Hypothalamus (tissue), 51 donors: ENCODE measurements around the gene ZKSCAN1.

Source experiments
- DNase-seq, 51 donors: peaks; one replicate each; lab custom pipeline; 2025; lab: John Stamatoyannopoulos, UW

Gene ZKSCAN1

DNA sequence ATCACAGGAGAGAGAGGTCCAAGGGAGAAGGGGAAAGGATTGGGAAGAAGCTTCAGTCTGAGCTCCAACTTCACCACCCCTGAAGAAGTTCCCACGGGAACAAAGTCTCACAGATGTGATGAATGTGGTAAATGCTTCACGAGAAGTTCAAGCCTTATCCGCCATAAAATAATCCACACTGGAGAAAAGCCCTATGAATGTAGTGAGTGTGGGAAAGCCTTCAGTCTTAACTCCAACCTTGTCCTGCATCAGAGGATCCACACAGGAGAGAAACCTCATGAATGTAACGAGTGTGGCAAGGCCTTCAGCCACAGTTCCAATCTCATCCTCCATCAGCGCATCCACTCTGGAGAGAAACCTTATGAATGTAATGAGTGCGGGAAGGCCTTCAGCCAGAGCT is 18.1 kb downstream of the ZKSCAN1 start:
- no peak for DNase-seq

GRCh38 chr7:100034871-100035510 is 19.6 kb downstream of the ZKSCAN1 start:
- DNase-seq, result no peak

DNA sequence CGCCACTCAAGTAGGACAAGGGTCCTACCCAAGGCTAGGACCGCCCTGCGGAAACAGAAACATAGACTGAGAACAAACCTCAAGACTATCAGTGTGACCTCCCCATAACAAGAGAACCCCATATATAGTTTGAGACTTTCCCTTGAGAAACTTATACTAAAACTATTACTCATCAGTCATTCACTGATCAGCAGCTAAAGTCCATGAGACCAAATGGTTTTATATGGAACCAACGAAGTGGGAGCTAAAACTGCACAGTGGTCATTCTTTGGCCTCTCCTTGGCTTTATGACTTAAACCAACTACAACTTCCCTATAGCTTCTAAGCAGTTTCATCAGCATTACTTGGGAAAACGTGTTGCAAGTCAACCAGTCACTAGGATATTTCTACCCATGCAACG is 20.5 kb downstream of the ZKSCAN1 start:
- DNase-seq, result no peak

- DNase-seq, result no peak
These were observed 22.9 kb downstream of the ZKSCAN1 start for GRCh38 chr7:100038326-100038725.

DNA sequence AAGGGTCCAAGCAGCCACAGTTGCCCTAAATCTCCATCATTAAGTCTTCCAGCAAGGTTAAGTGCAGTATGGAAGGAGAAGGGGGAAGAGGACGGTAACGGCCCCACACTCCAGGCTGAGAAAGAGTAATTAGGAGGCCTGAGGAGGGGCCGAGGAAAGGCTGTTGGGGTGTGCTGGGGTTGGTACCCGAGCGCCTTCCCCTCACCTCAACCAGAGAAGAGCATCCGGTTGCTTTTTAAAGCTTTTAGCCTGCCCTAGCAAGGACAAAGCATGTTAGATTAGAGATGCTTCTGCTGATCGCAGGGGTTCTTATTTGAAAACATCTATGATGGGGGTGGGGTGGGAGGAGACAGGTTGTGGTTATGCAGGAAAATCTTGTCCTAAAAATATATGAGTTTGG is 25.2 kb downstream of the ZKSCAN1 start:
- DNase-seq, result no peak

DNA sequence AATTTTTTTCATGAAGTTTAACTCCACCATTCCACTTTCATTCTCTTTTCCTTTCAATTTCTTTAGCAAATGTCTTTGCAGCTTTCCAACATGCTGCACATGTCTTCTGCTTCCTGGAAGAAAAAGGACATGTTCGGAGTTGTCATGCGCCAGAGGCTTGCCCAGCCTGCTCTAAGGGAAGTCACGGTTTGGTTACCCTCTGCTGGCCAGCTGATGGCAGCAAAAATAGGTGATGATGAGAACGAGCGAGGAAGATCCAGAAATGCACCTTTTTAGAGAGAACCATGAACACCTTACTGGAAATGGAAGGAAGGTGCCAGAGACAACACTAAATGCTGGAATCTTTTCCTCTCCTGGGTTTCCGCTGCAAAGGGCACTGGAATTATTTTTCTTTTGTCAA is 29.3 kb downstream of the ZKSCAN1 start:
- peak in 8 of 51 donors; percentile 1 to 17 (median 3) for DNase-seq

GRCh38 chr7:100048680-100049079 is 33.3 kb downstream of the ZKSCAN1 start:
- no peak for DNase-seq

GRCh38 chr7:100049441-100050291 is 34.3 kb downstream of the ZKSCAN1 start, which contains the start of gene ZSCAN21:
ZSCAN21 (plus strand) TSS chr7:100049774; CDS start chr7:100057007, 7,233 bp downstream.
- DNase-seq, result peak; percentile 37 to 91 (median 76)

DNA sequence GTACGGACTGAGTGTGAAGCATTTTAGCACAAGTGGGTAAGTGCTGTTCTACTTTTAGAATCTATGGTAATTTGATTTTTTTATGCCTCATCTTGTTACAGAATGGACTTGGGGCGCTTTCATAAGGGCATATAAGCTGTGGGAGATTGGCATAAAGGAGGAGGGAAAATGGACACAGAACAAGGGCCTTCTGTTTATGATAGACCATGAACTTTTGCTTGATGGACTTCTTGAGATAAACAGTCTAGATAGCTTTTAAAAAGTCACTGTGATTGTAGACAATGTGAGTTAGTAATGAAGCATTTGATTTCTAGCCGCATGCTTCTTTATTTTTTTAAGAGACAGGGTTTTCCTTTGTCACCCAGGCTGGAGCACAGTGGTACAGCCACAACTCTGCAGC is 36.2 kb downstream of the ZKSCAN1 start:
- DNase-seq, result no peak

GRCh38 chr7:100053215-100053614 is 37.8 kb downstream of the ZKSCAN1 start:
- peak in 42 of 51 donors; percentile 1 to 88 (median 20) for DNase-seq

GRCh38 chr7:100057006-100057405 is 41.6 kb downstream of the ZKSCAN1 start:
- DNase-seq, result no peak

DNA sequence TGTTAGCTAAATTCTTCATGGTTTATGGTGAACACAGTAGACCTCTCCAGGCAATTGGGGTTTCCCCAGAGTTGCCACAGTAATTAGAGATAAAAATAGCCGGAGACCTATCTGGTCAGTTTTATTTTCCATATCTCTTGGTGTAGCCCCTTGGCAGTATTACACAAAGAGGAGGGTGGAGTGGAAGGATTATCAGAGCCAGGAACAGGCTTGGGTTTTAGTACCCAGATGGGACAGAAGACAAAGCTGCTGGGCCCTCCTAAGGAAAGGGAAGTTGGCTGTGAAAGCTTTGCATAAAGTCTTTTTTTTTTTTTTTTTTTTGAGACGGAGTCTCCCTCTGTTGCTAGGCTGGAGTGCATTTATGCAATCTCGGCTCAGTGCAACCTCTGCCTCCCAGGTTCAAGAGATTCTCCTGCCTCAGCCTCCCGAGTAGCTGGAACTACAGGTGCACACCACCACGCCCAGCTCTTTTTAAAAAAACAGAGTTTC is 43.9 kb downstream of the ZKSCAN1 start:
- DNase-seq, result no peak

GRCh38 chr7:100061518-100062193 is 46.3 kb downstream of the ZKSCAN1 start:
- no peak for DNase-seq

DNA sequence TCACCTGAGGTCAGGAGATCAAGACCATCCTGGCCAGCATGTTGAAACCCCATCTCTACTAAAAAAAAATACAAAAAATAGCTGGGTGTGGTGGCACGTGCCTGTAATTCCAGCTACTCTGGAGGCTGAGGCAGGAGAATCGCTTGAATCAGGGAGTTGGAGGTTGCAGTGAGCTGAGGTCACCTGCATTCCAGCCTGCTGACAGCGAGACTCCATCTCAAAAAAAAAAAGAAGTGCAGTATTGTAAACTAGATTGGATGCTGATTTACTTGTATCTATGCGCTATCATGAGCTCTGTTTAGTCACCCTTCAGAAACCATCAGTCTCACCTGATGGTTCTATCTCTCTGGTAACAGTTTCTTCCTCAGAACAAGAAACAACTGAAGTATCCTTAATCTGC is 48.0 kb downstream of the ZKSCAN1 start:
- no peak for DNase-seq

DNA sequence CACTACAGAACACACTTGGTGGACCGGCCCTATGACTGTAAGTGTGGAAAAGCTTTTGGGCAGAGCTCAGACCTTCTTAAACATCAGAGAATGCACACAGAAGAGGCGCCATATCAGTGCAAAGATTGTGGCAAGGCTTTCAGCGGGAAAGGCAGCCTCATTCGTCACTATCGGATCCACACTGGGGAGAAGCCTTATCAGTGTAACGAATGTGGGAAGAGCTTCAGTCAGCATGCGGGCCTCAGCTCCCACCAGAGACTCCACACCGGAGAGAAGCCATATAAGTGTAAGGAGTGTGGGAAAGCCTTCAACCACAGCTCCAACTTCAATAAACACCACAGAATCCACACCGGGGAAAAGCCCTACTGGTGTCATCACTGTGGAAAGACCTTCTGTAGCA is 48.8 kb downstream of the ZKSCAN1 start:
- no peak for DNase-seq

GRCh38 chr7:100065452-100066186 is 50.2 kb downstream of the ZKSCAN1 start:
- DNase-seq, result no peak

DNA sequence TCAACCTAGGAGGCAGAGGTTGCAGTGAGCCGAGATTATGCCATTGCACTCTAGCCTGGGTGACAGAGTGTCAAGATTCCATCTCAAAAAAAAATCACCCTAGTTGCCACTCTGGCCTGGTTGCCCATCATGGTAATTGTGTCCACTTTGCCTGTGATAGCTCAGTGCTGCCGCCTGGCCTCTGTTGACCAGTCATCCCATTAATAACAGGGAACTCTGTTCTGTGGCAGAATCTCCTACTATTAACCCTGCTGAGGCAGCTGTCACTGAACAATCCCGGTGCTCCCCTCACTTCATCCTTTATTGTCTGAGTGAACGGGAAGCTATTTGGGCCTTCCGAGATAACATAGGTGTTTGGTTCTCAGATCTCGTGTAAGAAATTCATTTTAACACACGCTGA is 51.6 kb downstream of the ZKSCAN1 start:
- peak in 16 of 51 donors; percentile 2 to 38 (median 15) for DNase-seq

- DNase-seq, result no peak
These were observed 54.6 kb downstream of the ZKSCAN1 start for GRCh38 chr7:100069991-100070390.

- no peak for DNase-seq
These were observed 55.8 kb downstream of the ZKSCAN1 start for GRCh38 chr7:100071018-100071723.

GRCh38 chr7:100072462-100072861 is 57.1 kb downstream of the ZKSCAN1 start:
- no peak for DNase-seq
